Spleen (tissue), 11 donors: ENCODE measurements around the gene PUSL1. TPM values are rescaled to one million over a fixed set of nuclear protein-coding genes. Genes with fewer than 3 reads are reported as not detected.

Experiments
- DNase-seq: peaks from one replicate; pipeline ENCODE4 v3.0.0-alpha.2; 2020
- H3K27ac ChIP-seq, 8 donors: fragments of 200-600 bp; sonication (generic) in 7 of 8; 1 replicate in 4 of 8; 2 replicates in 4 of 8; pipeline versions ENCODE4 v1.5.0 to v1.8.0; 2016 to 2021; ENCODE audit warnings: inconsistent platforms in 4 of 8, mild to moderate bottlenecking in 4 of 8, moderate library complexity in 1 of 8
- H3K27me3 ChIP-seq, 7 donors: fragments of 200-600 bp; sonication (generic) in 6 of 7; replicated peaks in 1 of 7; 1 replicate in 4 of 7; 2 replicates in 3 of 7; pipeline versions ENCODE4 v1.5.0 to v1.8.0; 2016 to 2021; ENCODE audit warnings: inconsistent platforms in 3 of 7, mild to moderate bottlenecking in 1 of 7
- H3K36me3 ChIP-seq, 6 donors: fragments of 200-600 bp; sonication (generic) in 5 of 6; 1 replicate in 4 of 6; 2 replicates in 2 of 6; pipeline versions ENCODE4 v1.5.0 to v1.8.0; 2016 to 2021; ENCODE audit warnings: inconsistent platforms in 2 of 6
- H3K4me1 ChIP-seq, 6 donors: fragments of 200-600 bp; sonication (generic) in 5 of 6; 1 replicate in 3 of 6; 2 replicates in 3 of 6; pipeline versions ENCODE4 v1.5.0 to v1.8.0; 2016 to 2021; ENCODE audit warnings: inconsistent platforms in 3 of 6
- H3K4me3 ChIP-seq, 8 donors: fragments of 200-600 bp; sonication (generic) in 7 of 8; 1 replicate in 4 of 8; 2 replicates in 4 of 8; pipeline versions ENCODE4 v1.5.0 to v1.8.0; 2016 to 2021; ENCODE audit warnings: inconsistent platforms in 4 of 8, mild to moderate bottlenecking in 4 of 8, moderate library complexity in 2 of 8
- H3K9me3 ChIP-seq, 8 donors: fragments of 200-600 bp; sonication (generic) in 7 of 8; 1 replicate in 4 of 8; 2 replicates in 4 of 8; pipeline versions ENCODE4 v1.5.0 to v1.8.0; 2016 to 2021; ENCODE audit warnings: inconsistent platforms in 4 of 8
- POLR2AphosphoS5 ChIP-seq, 3 donors: sonication (generic); formaldehyde crosslinking; IDR thresholded peaks; one replicate each; pipeline ENCODE4 v1.5.1; 2017; ENCODE audit warnings: antibody characterized with exemption in 3 of 3
- WGBS, 5 donors: extraction: QIAGEN DNeasy Blood & Tissue Kit in 3 of 5; methylation state at CpG; one replicate each; pipeline versions ENCODE4 v1.1.5 to v1.1.7; 2013 to 2018; 5-methylcytosine and 5-hydroxymethylcytosine counted together
- intact Hi-C: fragments of 100-400 bp; cut with DNase I; formaldehyde crosslinking; loops from one replicate; pipeline ENCODE4 v1.15.0; 2023; ENCODE audit warnings: low total_unique reads
- polyA plus RNA-seq, 3 donors: library from polyadenylated mRNA; stranded (reverse); fragments of 200-250 nt; gene quantifications; one replicate each; pipeline ENCODE4 v1.2.1, GENCODE V29; 2013
- total RNA-seq, 7 donors: library from RNA; depleted of rRNA in 3 of 7; stranded (reverse); fragments of >200 nt in 3 of 7; fragmentation: NEBNext Ultra II Directional in 4 of 7; extraction: Animal tissue kit (Norgen Biotek cat#: 25700) in 4 of 7; gene quantifications; one replicate each; pipeline versions ENCODE4 v1.1.0 to v1.2.1, GENCODE V29; 2016 to 2021
- TF ChIP-seq, protein P1 (sequence below), 11 experiments: fragments of 200-600 bp in 7 of 11; fragments of 450-650 bp in 4 of 11; sonication (generic) in 4 of 11; IDR thresholded peaks in 8 of 11; conservative IDR thresholded peaks in 3 of 11; 1 replicate in 7 of 11; 2 replicates in 4 of 11; pipeline versions ENCODE4 v1.4.0 to v1.8.0; 2016 to 2021; ENCODE audit warnings: antibody characterized with exemption in 11 of 11, inconsistent platforms in 4 of 11, mild to moderate bottlenecking in 1 of 11
- donor health status: healthy with polysubstance abuse.
- donor health status: DM: no; HTN: no; CAD: no; lungs with moderate emphysema.
- donor health status: DM: no; HTN: no; CAD: no.
- donor health status: Bipolar disorder and iron deficiency.
- donor health status: healthy.
- donor health status: DM: no; HTN: no; CAD: no.
- donor health status: DM: yes; HTN: yes; CAD: no.

Gene PUSL1
- total and polyA plus RNA-seq, 10 donors, result 9.8 to 22.9 (median 12.8) TPM

DNA sequence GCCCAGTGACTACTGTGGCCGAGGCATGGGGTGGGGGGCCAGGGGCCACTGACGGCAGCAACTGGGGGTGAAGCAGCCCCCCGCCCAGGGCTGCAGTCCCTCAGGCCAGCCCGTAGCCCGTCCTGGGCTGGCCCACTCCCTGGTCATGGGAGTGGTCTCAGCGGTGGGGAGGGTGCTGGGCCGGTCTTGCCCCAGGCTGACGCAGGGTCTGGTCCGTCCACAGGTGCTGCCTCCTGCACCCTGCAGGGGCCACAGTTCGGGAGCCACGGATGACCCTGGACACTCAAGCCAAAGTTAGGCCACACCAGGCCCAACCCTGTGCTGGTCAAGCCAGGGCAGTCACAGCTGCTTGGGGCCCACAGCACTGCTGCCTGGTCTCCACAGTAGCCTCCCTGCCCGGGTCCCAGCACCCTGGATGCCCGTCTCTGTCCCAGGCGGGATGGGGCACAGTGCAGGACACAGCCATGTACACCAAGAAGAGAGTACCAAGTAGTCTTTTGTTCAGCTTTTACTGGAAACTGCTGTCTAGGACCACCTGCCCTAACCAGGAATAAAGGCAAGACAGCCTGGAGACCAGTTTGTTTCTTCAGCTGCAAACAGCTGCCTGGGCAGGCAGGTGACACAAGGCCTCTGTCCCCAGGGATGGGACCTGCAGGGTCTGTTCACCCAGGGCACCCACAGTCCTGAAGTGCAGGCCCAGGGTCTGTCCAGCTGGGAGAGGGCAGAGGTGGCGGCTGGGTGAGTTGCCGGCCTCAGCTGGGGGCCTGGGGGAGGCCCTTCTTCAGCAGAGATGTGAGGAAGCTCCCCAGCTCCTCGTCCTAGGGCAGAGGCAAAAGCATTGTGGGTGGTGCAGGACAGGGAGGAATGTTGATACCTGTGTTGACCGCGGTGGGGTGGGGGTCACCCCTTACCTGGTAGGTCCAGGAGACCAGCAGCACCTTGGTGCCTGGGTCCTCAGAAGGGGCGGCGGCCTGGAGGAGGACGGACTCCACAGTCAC lies 3.0 kb downstream of the PUSL1 start:
- WGBS, 5 donors, result 87 to 93% (median 93%) methylated on average over 17 to 22 of the region's 22 CpGs
- no peak overlapping the region for H3K4me3 ChIP-seq
- peaks cover 19 to 37% (median 27%) of the 10 kb centered on the region in 6 donors for H3K4me1 ChIP-seq
- TF ChIP-seq POLR2AphosphoS5 (IDR thresholded peaks at IDR 0.05), result peak in 1 of 3 donors; percentile 14
- TF ChIP-seq, protein P1, sequence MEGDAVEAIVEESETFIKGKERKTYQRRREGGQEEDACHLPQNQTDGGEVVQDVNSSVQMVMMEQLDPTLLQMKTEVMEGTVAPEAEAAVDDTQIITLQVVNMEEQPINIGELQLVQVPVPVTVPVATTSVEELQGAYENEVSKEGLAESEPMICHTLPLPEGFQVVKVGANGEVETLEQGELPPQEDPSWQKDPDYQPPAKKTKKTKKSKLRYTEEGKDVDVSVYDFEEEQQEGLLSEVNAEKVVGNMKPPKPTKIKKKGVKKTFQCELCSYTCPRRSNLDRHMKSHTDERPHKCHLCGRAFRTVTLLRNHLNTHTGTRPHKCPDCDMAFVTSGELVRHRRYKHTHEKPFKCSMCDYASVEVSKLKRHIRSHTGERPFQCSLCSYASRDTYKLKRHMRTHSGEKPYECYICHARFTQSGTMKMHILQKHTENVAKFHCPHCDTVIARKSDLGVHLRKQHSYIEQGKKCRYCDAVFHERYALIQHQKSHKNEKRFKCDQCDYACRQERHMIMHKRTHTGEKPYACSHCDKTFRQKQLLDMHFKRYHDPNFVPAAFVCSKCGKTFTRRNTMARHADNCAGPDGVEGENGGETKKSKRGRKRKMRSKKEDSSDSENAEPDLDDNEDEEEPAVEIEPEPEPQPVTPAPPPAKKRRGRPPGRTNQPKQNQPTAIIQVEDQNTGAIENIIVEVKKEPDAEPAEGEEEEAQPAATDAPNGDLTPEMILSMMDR (IDR thresholded peaks at IDR 0.05 in 8 of 11, conservative IDR thresholded peaks at IDR 0.05 in 3 of 11), result no peak
- no peak for DNase-seq
- no peaks in the 10 kb centered on the region for H3K27me3 ChIP-seq
- no peak overlapping the region for H3K27ac ChIP-seq
- H3K36me3 ChIP-seq, result peaks cover 0 to 66% (median 46%) of the 10 kb centered on the region in 6 donors
- intact Hi-C loops, result no loop called here
- no peaks in the 10 kb centered on the region for H3K9me3 ChIP-seq

DNA sequence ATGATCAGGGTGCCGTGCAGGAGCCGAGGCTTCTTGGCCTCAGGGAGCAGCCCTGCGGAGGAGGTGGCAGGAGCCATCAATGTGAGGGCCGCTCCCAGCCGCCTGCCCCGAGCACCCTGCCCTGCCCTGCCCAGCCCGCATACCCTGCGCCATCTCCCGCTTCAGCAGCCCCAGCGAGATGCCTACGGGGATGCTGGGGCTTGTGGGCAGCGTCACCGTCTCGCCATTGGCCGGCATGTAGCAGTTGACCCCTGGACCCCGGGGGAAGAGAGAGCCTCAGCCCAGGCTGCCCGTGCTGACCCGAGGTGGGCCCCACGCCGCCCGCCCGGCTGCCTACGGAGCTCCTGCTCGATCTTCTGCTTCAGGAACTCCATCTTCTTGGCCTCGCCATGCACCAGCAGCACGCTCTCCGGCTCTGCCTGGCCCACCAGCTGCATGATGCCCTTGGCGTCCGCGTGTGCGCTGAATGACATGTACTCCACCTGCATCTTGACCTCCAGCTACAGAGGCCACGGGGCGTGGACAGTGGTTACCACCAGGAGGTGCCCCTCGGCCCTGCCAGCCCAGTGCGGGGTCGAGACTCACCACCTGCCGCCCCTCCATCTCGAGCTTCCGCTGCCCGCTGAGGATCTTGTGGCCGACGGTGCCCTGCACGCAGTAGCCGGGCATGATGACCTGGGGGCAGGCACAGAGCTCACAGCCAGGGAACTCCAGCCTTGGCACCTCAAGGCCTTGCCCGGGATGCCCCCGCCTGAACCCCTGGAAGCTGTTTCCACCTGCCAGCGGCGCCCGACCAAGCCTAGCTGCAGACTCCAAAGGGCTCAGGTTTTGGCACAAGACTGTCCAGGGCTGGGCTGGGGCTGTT lies 4.3 kb downstream of the PUSL1 start:
- Histone ChIP-seq H3K4me1 (peaks cover 10 to 28% (median 17%) of the 10 kb centered on the region in 6 donors), H3K27ac (no peak overlapping the region), H3K36me3 (peaks cover 0 to 78% (median 55%) of the 10 kb centered on the region in 6 donors), H3K27me3 (no peaks in the 10 kb centered on the region), H3K9me3 (no peaks in the 10 kb centered on the region), H3K4me3 (no peak overlapping the region)
- intact Hi-C loops, result no loop called here
- TF ChIP-seq, protein P1 (IDR thresholded peaks at IDR 0.05 in 8 of 11, conservative IDR thresholded peaks at IDR 0.05 in 3 of 11), result no peak
- TF ChIP-seq POLR2AphosphoS5 (IDR thresholded peaks at IDR 0.05), result peak in 1 of 3 donors; percentile 60
- no peak for DNase-seq
- WGBS, 5 donors, result 90 to 94% (median 90%) methylated on average over 24 to 49 of the region's 49 CpGs

DNA sequence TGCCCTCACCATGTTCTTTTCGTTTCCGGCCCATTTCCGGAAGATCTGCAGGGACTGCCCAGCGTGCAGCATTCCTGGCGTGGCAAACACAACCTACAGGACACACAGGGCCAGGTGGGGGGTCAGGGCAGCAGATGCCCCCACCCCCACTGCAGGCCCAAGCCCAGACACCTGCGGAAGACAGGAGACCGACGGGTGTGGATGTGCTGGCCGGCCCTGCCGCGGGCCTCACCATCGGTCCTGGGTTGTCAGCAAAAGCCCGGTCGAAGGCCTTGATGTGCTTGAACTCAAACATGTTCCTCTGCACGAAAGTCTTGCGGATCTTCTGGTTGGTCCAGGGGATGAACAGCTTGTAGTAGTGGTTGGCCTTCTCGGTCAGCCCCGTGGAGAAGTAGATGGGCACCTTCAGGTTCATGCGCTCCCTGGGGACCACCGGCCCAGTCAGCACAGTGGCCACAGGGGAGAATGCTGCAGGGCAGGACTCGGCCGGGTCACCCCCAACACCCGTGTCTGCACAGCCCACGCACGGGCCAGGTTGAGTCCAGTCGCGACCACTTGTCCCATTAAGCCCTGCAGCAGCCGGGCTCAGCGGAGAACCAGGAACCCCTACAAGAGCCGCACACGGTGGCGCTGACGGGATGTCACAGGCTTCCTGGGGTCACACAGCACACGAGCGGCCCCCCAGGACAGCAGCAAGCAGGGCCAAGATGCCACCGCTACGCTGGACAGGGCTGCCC lies 5.3 kb downstream of the PUSL1 start:
- Histone ChIP-seq H3K27me3 (no peaks in the 10 kb centered on the region), H3K9me3 (no peaks in the 10 kb centered on the region), H3K4me1 (peaks cover 10 to 37% (median 17%) of the 10 kb centered on the region in 6 donors), H3K27ac (no peak overlapping the region), H3K36me3 (peaks cover 0 to 88% (median 63%) of the 10 kb centered on the region in 6 donors), H3K4me3 (no peak overlapping the region)
- no peak for DNase-seq
- intact Hi-C loops, result no loop called here
- 90 to 98% (median 92%) methylated on average over 8 to 37 of the region's 37 CpGs for whole genome bisulfite sequencing, 5 donors
- TF ChIP-seq POLR2AphosphoS5 (IDR thresholded peaks at IDR 0.05), result peak in 1 of 3 donors; percentile 37
- TF ChIP-seq, protein P1 (IDR thresholded peaks at IDR 0.05 in 8 of 11, conservative IDR thresholded peaks at IDR 0.05 in 3 of 11), result no peak
